ENCODE measurements around the gene CCDC92B. TPM values are rescaled to one million over a fixed set of nuclear protein-coding genes. Genes with fewer than 3 reads are reported as not detected.
"Not testable (repeated sequence)": the region's sequence is repeated elsewhere in the genome, so short reads cannot be mapped to it uniquely, and the experiment has no call there.

Gene CCDC92B
- total RNA-seq, 2 donors from 2014 or later: 0.14 TPM; not detected in 1

- no peak for TF ChIP-seq CTCF (IDR thresholded peaks at IDR 0.05)
- no peaks in the 10 kb centered on the region for H3K27me3 ChIP-seq (replicated peaks; ENCODE audit: insufficient read depth)
- H3K27ac ChIP-seq: no peak overlapping the region
- no peaks in the 10 kb centered on the region for H3K9me3 ChIP-seq
- peaks cover 3 to 4% of the 10 kb centered on the region in 2 donors for H3K4me1 ChIP-seq (ENCODE audit: control insufficient read depth in 1 of 2, low read depth in 2 of 2)
- ATAC-seq (ENCODE audit: insufficient number of reproducible peaks, low FRiP score, low read depth) (no peak), DNase-seq (ENCODE audit: low spot score) (no peak)
- peaks cover 33% of the 10 kb centered on the region for H3K36me3 ChIP-seq
- H3K4me3 ChIP-seq: no peak overlapping the region
Measured at GRCh38 chr17:2680961-2681360, 68.5 kb downstream of the CCDC92B start.

GRCh38 chr17:2679247-2679646 lies 70.2 kb downstream of the CCDC92B start:
- not testable (repeated sequence) for H3K27ac ChIP-seq; H3K27me3 ChIP-seq (replicated peaks; ENCODE audit: insufficient read depth); ATAC-seq (ENCODE audit: insufficient number of reproducible peaks, low FRiP score, low read depth); DNase-seq (ENCODE audit: low spot score); H3K9me3 ChIP-seq; H3K4me3 ChIP-seq; H3K4me1 ChIP-seq (ENCODE audit: control insufficient read depth in 1 of 2, low read depth in 2 of 2)
- H3K36me3 ChIP-seq: peaks cover 33% of the 10 kb centered on the region

Other genes starting within 250 kb of the CCDC92B start
- gene METTL16, start 237.8 kb downstream of the CCDC92B start, total RNA-seq: 10 to 100 TPM; 37.6 to 37.9 TPM
- gene PAFAH1B1, start 156.0 kb downstream of the CCDC92B start, total RNA-seq: 100 to 1,000 TPM; 102 to 164 TPM
- 10 to 100 TPM; 36.3 to 65.4 TPM for gene CLUH, start 37.9 kb downstream of the CCDC92B start, total RNA-seq
- 10 to 100 TPM; 10.0 to 12.4 TPM for gene RAP1GAP2, start 46.8 kb upstream of the CCDC92B start, total RNA-seq